Activated CD4-positive, CD25-positive, alpha-beta regulatory T cell treated with anti-CD3 and anti-CD28 coated beads, Interleukin-2, amount 50 U/mL, for 24 hours (primary cell): ENCODE results near the gene RNF121.

ENCODE experiments used
- ATAC-seq, 2 donors: fragments of 150-1000 bp; cut with Tn5 transposase; one replicate each; pipeline ENCODE4 v1.10.0; 2021; ENCODE audit warnings: mild to moderate bottlenecking in 1 of 2, moderate library complexity in 1 of 2

RNF121 gene

GRCh38 chr11:72006309-72007088 lies 77.7 kb downstream of the RNF121 start:
- no peak for ATAC-seq

GRCh38 chr11:72007089-72007476 lies 78.2 kb downstream of the RNF121 start:
- no peak for ATAC-seq

GRCh38 chr11:72007587-72007986 lies 78.7 kb downstream of the RNF121 start:
- ATAC-seq, result no peak

GRCh38 chr11:72008728-72009127 lies 79.9 kb downstream of the RNF121 start:
- no peak for ATAC-seq

- no peak for ATAC-seq
Observed at GRCh38 chr11:72009156-72009555, 80.3 kb downstream of the RNF121 start.

DNA sequence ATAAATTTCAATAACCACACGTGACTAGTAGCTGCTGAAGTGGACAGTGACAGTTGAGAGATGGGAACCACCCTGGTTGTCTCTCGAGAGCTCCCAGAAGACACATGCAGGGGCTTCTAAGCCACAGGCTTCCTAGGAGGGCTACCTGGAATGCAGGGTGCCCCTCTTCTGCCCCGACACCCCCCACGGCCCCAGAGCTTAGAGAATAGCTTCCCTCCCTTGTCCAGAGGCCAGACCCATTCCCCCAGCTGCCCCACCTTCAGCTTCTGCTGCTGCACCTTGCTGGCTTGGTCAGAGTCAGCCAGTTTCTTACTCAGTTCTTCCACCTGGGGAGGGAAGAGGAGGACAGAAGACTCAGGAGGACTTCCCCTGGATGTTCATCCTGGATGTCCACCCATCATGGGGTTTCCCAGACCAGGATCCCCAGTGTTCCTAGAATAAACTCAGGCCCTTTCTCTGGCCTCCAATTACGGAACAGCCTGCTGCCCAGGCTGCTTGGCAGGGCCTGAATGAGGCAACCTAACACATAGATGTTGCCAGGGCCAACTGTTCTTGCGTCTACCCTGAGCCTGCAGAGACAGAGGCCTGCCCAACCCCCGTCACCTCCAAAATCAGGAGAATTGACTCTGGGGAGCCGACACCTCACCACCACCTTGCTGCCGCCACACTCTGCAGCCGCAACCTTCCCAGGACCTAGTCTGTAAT lies 81.8 kb downstream of the RNF121 start:
- no peak for ATAC-seq

DNA sequence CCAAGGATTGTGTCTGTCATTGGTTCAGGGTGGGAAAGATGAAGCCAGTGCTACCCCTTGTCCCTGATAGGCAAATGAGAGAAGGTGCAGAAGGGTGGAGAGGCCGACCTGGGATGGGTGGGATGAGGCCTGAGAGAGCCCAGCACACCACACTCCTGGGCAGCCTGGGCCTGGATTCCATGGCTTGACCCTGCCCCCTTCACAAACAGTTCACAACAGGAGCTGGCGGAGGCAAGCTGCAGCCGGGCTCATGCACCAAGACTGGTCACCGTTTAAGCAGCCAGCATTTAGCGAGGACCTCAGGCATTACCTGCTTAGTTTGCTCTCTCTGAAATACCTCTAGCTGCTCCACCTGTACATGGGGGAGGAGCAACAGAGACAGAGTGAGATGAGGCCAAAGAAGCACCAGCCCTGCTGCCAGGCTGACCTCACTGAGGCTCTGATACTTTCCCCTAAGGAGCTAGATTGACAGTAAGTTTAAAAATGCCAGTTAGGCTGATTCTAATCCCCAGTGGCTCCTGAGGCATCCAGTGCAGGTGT lies 83.3 kb downstream of the RNF121 start:
- ATAC-seq, result no peak

GRCh38 chr11:72012897-72013721 lies 84.3 kb downstream of the RNF121 start:
- ATAC-seq, result no peak

DNA sequence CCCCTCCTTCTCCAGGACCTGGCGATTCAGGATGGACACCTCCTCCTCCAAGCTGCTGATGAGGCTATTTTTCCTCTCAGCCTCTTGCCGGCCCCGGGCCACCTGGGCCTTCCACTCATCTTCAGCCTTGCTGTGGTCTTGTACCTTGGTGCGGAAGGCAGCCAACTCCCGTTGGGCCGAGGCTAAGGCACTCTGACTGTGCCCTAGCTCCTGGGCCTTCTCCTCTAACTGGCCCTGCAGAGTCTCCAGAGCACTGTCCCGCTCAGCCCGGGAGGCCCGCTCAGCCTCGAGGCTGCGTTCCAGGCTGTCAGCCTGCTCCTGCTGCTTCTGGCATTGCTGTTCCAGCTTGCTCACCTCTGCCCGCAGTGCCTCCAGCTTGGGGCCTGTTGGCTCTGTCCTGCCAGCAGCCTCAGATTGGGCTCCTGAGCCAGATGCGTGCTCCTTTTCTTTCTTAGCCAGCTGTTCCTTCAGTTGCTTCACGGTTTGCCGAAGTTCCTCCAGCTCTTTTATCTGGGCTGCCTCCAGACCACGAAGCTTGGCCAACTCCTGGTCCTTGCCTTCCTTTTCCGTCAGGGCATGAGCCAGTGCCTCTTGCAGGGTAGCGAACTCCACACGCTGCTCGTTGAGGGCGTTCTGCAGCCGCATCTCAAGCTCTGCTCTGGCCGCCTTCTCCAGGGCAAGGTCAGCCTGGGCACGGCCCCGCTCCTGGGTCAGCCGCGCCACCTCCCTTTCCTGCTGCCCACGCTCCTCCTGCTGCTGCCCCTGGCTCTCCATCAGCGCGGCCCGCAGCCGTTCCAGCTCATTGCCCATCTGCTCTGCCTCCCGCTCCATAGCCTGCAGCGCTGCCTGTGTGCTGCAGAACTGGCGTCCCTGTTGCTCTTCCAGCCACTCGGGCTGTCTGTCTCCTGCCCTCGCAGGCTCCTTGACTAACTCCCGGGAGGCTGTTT lies 85.2 kb downstream of the RNF121 start:
- ATAC-seq, result no peak

GRCh38 chr11:72014761-72015320 lies 86.0 kb downstream of the RNF121 start:
- ATAC-seq, result no peak

GRCh38 chr11:72015511-72016061 lies 86.7 kb downstream of the RNF121 start:
- ATAC-seq, result no peak

- ATAC-seq, result no peak
Observed at GRCh38 chr11:72018171-72018570, 89.3 kb downstream of the RNF121 start.

- no peak for ATAC-seq
Observed at GRCh38 chr11:72023335-72023734, 94.5 kb downstream of the RNF121 start.

DNA sequence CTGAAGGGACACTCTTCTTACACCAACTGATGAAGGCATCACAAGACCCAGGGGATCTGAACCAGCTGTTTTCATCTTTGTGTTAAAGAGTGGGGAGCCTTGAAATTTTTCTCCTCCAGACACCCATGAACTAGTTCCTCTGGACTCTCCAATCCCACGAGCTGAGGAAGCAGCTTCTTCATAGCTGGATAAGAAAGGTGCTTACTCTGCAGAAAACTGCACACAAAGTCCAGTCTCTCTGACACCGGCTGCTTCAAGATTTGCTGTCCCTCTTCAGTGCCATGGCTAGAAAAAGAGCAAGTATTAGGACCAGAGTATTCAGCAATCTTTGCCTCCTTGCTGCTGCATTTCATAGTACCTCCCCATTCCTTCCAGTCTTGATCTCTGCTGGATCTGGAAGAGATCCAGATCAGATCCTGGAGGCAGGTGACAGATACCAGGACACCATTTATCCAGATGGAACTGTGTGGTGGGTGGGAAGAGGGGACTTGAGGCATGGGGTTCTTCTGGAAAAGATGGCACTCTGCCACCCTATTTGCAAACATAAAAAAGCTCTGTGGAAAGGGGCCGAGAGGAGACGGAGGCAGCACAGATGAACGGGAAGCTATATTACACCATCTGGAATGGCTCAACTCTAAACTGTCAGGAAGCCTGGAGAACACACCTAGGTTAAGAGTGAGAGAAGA lies 95.4 kb downstream of the RNF121 start:
- no peak for ATAC-seq

DNA sequence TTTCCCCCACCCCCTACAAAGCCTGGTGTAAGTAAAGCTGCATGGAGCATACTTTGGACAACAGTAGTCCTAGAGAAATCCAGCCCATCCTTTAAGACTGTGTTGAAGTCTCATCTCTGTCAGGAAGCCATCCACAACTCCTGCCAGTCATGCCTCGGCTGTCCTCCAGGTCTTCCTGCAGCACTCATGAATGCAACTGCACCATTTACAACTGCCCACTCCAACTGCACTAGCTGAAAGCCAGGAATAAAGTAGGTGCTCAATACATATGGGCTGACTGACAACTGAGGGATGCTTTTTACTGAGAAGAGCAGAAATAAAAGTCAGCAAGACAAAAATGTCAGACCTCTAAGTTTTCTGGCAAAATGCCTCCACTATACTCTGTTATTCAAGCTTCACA lies 97.2 kb downstream of the RNF121 start:
- ATAC-seq, result no peak

GRCh38 chr11:72030472-72031045 lies 101.7 kb downstream of the RNF121 start:
- ATAC-seq, result no peak

- no peak for ATAC-seq
Observed at GRCh38 chr11:72036687-72037086, 107.8 kb downstream of the RNF121 start.

- ATAC-seq, result no peak
Observed at GRCh38 chr11:72037554-72038311, 108.9 kb downstream of the RNF121 start.

- ATAC-seq, result no peak
Observed at GRCh38 chr11:72038491-72038890, 109.6 kb downstream of the RNF121 start.
